ENCODE results near the gene EHMT1. TPM values are rescaled to one million over a fixed set of nuclear protein-coding genes. Genes with fewer than 3 reads are reported as not detected.

Gene EHMT1
- total and polyA plus RNA-seq, 2 of the 8 experiments (the other 6 are each of a cell fraction or from before 2014, with no cell fraction given), result 95.7 to 163 TPM

- Histone ChIP-seq H3K9me3 (ENCODE audit: insufficient read depth in 2 of 2, low read depth in 1 of 2, low read length in 1 of 2) (no peaks in the 10 kb centered on the region), H3K4me3 (ENCODE audit: extremely low read depth in 1 of 4, insufficient read depth in 2 of 4, low read depth in 3 of 4, low read length in 4 of 4) (no peak overlapping the region), H4K5ac (ENCODE audit: insufficient read length, low read depth, low read length) (no peak overlapping the region), H2BK20ac (ENCODE audit: low read length) (no peak overlapping the region), H3K4me2 (ENCODE audit: insufficient read depth in 1 of 2, low read depth in 2 of 2, low read length in 2 of 2) (no peak overlapping the region), H3K36me3 (ENCODE audit: control insufficient read depth in 2 of 4, insufficient read depth in 4 of 4, low read length in 3 of 4) (0 out of 8 replicates have a peak, but pooled peaks cover 0 to 4% (median 0%) of the 10 kb centered on the region in 4 experiments), H3K18ac (ENCODE audit: extremely low read depth, low read length) (no peak overlapping the region), H2BK12ac (ENCODE audit: low read depth, low read length) (no peak overlapping the region), H4K8ac (ENCODE audit: extremely low read depth, insufficient read depth, low read length) (no peak overlapping the region), H2BK5ac (ENCODE audit: low read depth, low read length) (no peak overlapping the region; the same call in 1 of the 2 replicates), H2AK5ac (ENCODE audit: low read depth, low read length) (0 out of 2 replicates have a peak overlapping the region, but pooled peaks have one; percentile 45), H3K23me2 (ENCODE audit: low read depth, low read length) (peaks cover 2% of the 10 kb centered on the region; the same call in 1 of the 2 replicates), H4K91ac (replicated peaks; ENCODE audit: insufficient read length, low read length) (no peak overlapping the region), H3K9ac (replicated peaks in 1 of 4; ENCODE audit: extremely low read depth in 1 of 4, low read depth in 3 of 4, low read length in 3 of 4) (no peak overlapping the region), H2AFZ (ENCODE audit: low read length) (no peak overlapping the region), H3K4me1 (replicated peaks in 1 of 4; ENCODE audit: control insufficient read depth in 3 of 4, insufficient read depth in 4 of 4, low read length in 3 of 4) (peaks cover 7 to 29% (median 22%) of the 10 kb centered on the region in 4 experiments; a peak in 6 of 7 replicates), H3K23ac (ENCODE audit: insufficient read length) (no peak overlapping the region), H2BK15ac (ENCODE audit: low read length) (no peak overlapping the region), H3K4ac (replicated peaks; ENCODE audit: insufficient read length, low read depth, low read length) (no peak overlapping the region), H3K27me3 (replicated peaks in 1 of 4; ENCODE audit: control insufficient read depth in 3 of 4, extremely low read depth in 1 of 4, insufficient read depth in 3 of 4, low read length in 3 of 4) (no peaks in the 10 kb centered on the region), H3K56ac (replicated peaks; ENCODE audit: insufficient read length, low read depth, low read length) (no peak overlapping the region), H2BK120ac (replicated peaks; ENCODE audit: low read depth, low read length) (no peak overlapping the region), H3K79me2 (ENCODE audit: control insufficient read depth in 1 of 2, insufficient read depth in 2 of 2, low read length in 2 of 2) (peaks cover 10 to 91% of the 10 kb centered on the region in 2 experiments; a peak in 3 of 4 replicates), H3K79me1 (ENCODE audit: low read depth, low read length) (peaks cover 21% of the 10 kb centered on the region), H3K27ac (ENCODE audit: low read depth, low read length) (no peak overlapping the region), H3K14ac (ENCODE audit: insufficient read length) (no peak overlapping the region), H4K20me1 (replicated peaks in 1 of 2; ENCODE audit: control insufficient read depth in 1 of 2, insufficient read depth in 2 of 2, low read length in 2 of 2) (peaks cover 14 to 24% of the 10 kb centered on the region in 2 experiments)
- WGBS, 2 experiments (ENCODE audit: extremely low coverage in 1 of 2, insufficient coverage in 1 of 2, insufficient read length in 1 of 2, insufficient replicate concordance in 2 of 2, low coverage in 1 of 2, low lambda C conversion rate in 2 of 2, missing lambda C conversion rate in 1 of 2), result 94% methylated on average over 11 of the region's 12 CpGs; no CpG with 5 or more reads in 1 of the 2 experiments
- TF ChIP-seq SP2 (IDR thresholded peaks at IDR 0.05; ENCODE audit: low read length), result no peak
- DNase-seq (ENCODE audit: low read depth in 1 of 2, low spot score in 2 of 2) (no peak), FAIRE-seq (no peak)
- POLR2A ChIA-PET (ENCODE audit: partially characterized antibody), result interaction anchor here (0.7 kb wide), 1 partner anchor 14 kb away, joined by 3 read pairs; no protein-coding TSS in a partner anchor
- CTCF ChIA-PET (ENCODE audit: partially characterized antibody), result interaction anchor here (1.6 to 3.1 kb wide), 3 partner anchors 19 to 20 kb away, joined by 4 to 36 read pairs (median 6); no protein-coding TSS in a partner anchor
Observed at GRCh38 chr9:137691646-137692351, 73.0 kb downstream of the EHMT1 start.

Data from H1 (cell line).